Astrocyte of the cerebellum (primary cell): ENCODE results near the gene MEF2C.
A peak's percentile ranks its signal among the peaks of the same experiment; 100 is the strongest.

Experiments
- DNase-seq: peaks from one replicate; pipeline ENCODE4 v3.0.0-alpha.2; 2011; ENCODE audit warnings: low read depth
- H3K4me3 ChIP-seq: 2 replicates; pipeline ENCODE4 v1.5.1; 2011; ENCODE audit warnings: mild to moderate bottlenecking, low read depth, low read length, moderate library complexity
- in situ Hi-C: cut with HindIII; loops from 2 replicates; pipeline ENCODE4 v1.10.0; 2017; ENCODE audit warnings: low sequenced_read_pairs
- TF ChIP-seq, protein P1 (sequence below): IDR thresholded peaks from 2 replicates; pipeline ENCODE4 v1.5.1; 2012; ENCODE audit warnings: low read length, low read depth, moderate library complexity, mild to moderate bottlenecking; ENCODE audit errors: missing control alignments

The MEF2C gene

DNA sequence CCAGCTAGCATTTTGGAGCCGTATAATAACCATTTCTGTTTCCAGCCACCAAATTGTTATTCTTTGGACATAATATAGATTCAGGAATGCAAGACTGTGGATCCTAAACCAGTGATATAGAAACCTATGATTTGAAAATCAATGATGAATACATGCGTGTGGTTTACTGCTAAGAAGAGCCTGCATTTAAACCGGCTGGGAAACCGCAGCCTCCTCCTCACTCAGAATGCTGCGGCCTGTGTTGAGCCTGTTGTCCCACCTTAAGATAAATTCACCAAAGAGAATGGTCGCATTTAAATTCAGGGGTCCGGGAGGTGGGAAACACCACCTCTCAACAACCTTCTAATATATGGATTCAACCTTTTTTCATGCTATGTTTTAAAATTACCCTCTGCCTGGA lies 148.0 kb downstream of the MEF2C start:
- DNase-seq, result no peak
- TF ChIP-seq, protein P1, sequence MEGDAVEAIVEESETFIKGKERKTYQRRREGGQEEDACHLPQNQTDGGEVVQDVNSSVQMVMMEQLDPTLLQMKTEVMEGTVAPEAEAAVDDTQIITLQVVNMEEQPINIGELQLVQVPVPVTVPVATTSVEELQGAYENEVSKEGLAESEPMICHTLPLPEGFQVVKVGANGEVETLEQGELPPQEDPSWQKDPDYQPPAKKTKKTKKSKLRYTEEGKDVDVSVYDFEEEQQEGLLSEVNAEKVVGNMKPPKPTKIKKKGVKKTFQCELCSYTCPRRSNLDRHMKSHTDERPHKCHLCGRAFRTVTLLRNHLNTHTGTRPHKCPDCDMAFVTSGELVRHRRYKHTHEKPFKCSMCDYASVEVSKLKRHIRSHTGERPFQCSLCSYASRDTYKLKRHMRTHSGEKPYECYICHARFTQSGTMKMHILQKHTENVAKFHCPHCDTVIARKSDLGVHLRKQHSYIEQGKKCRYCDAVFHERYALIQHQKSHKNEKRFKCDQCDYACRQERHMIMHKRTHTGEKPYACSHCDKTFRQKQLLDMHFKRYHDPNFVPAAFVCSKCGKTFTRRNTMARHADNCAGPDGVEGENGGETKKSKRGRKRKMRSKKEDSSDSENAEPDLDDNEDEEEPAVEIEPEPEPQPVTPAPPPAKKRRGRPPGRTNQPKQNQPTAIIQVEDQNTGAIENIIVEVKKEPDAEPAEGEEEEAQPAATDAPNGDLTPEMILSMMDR, result no peak
- in situ Hi-C loops, result loop anchor here (5.0 to 25.0 kb wide), 2 partner anchors 1002 to 1547 kb away; no protein-coding TSS in a partner anchor
- no peak overlapping the region for H3K4me3 ChIP-seq

DNA sequence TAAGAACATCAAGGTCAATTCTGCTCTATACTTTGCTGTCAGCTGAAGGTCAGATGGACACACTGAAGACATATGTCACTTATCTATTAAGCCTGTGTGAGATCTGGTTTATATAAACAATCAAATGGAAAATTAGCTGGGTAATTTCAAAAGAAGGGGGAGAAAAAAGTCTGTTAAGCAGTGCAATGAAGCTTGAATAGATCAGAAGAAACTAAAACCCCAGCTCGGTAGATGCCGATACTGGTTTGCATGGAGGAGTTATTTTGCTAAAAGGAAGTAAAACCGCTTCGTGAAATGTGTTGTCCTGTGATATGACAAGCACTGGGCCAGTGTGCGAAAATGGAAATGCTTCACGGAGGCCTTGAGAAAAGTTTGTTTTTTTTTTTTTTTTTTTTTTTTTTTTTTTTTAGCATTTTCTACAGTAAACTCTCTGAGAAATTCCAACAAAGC lies 148.8 kb downstream of the MEF2C start:
- DNase-seq, result no peak
- in situ Hi-C loops, result loop anchor here (5.0 to 25.0 kb wide), 2 partner anchors 1003 to 1548 kb away; no protein-coding TSS in a partner anchor
- no peak overlapping the region for H3K4me3 ChIP-seq
- TF ChIP-seq, protein P1, result no peak

DNA sequence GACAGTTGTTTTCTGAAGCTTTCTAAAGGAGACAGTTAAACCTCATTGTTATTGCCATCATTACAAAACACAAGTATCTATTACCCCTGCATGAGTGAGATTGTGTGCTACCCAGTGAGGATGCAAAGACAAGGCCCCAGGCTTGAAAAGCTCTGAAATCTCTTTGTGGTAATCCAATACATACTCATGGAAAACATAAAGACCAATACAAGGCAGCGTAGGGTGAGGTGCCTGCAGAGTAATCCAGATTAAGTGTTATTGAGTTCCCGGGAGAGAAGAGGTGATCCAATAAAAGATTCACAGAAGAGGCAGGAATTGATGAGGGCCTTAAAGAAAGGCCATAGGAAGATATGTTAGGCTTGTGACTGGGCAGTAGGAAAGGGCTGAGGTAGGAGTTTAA lies 150.1 kb downstream of the MEF2C start:
- TF ChIP-seq, protein P1, result no peak
- no peak overlapping the region for H3K4me3 ChIP-seq
- in situ Hi-C loops, result loop anchor here (5.0 to 25.0 kb wide), 2 partner anchors 1004 to 1549 kb away; no protein-coding TSS in a partner anchor
- no peak for DNase-seq

DNA sequence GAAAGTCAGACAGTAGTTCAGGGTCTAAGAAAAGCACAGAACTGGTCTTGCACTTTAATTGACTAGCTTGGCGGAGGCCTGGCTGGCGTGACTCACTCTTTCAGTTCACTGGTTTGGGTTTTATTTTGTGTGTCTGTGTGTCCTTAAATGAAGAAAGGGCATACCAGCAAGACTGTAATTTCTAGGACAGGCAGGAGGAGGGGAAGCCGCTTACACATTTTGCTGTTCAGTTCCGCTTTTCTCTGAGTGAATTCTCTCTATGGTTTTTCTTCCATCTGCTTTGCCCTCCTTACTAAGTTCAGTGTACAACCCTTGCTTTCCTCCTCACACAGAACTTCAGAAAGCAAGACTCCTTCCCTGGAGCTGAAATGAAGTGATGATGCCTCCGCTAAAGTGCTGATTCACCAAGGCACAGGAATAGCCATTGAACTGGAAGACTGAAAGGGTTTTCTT lies 150.8 kb downstream of the MEF2C start:
- DNase-seq, result peak; percentile 29
- TF ChIP-seq, protein P1, result no peak
- in situ Hi-C loops, result loop anchor here (5.0 to 25.0 kb wide), 2 partner anchors 1005 to 1550 kb away; no protein-coding TSS in a partner anchor
- H3K4me3 ChIP-seq, result no peak overlapping the region

DNA sequence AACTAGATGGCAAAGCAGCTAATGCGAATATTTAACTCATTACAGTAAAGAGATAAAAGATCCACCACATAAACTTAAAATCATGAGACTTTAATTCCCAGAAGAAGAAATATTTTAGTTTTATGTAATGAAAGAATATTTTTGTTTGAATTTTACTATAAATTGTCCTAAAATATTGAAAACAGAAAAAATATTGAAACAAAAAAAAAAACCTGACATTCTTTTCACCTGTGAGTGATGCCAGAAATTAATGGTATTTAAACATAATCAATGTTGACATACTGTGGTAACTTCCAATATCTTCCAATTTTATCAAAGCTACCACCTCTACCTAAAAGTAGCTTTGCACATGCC lies 153.2 kb downstream of the MEF2C start:
- in situ Hi-C loops, result loop anchor here (5.0 to 25.0 kb wide), 2 partner anchors 1007 to 1552 kb away; no protein-coding TSS in a partner anchor
- no peak for DNase-seq
- H3K4me3 ChIP-seq, result no peak overlapping the region
- TF ChIP-seq, protein P1, result no peak

DNA sequence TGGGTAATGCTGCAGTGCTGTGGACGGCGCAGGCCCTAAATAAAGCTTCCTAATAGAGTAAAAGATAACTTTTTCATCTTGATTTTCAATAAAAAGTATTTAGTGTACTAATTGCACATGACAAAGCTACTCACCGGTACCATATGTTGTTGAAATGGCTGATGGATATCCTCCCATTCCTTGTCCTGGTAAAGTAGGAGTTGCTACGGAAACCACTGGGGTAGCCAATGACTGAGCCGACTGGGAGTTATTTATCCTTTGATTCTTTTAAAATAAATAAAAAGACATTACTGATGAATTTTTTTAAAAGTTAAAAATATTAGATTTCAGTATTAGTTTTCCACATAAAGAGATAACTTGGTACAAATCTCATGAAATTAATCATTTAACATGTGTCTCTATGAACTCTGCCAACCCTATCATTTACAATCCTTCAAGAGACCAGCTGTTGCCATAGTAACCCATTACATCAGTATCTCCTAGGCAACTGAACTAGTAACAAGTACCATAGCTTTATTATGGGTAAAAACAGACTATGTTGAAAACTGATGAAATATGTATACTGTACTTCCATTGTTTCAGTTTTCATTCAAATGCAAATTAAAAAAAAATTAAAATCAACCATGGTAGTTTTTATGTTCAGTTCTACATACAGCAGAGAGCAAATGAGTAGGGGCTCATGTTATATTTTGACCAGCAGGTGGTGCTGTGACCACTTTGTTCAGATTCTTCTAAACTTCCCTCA lies 153.7 kb downstream of the MEF2C start:
- H3K4me3 ChIP-seq, result no peak overlapping the region
- TF ChIP-seq, protein P1, result peak; percentile 59
- peak; percentile 79 for DNase-seq
- in situ Hi-C loops, result loop anchor here (25.0 kb wide), 1 partner anchor 1008 kb away; no protein-coding TSS in a partner anchor
